Nephron (organoid): Measurements from ENCODE around the gene PRDM16.
A peak's percentile ranks its signal among the peaks of the same experiment; 100 is the strongest.

ENCODE experiments used
- H3K27ac Mint-ChIP-seq, 3 experiments: 2 replicates each; pipeline ENCODE4 v1.8.0; 2020; ENCODE audit warnings: mixed read lengths in 3 of 3, mild to moderate bottlenecking in 2 of 3, moderate library complexity in 1 of 3
- H3K27me3 Mint-ChIP-seq: 2 replicates; pipeline ENCODE4 v1.8.0; 2021; ENCODE audit warnings: low read depth, mild to moderate bottlenecking, moderate library complexity, mixed read lengths
- H3K36me3 Mint-ChIP-seq: 2 replicates; pipeline ENCODE4 v1.8.0; 2020; ENCODE audit warnings: low read depth, mixed read lengths
- H3K4me1 Mint-ChIP-seq: 2 replicates; pipeline ENCODE4 v1.8.0; 2020; ENCODE audit warnings: mixed read lengths
- H3K4me3 Mint-ChIP-seq, 3 experiments: 2 replicates each; pipeline ENCODE4 v1.8.0; 2020; ENCODE audit warnings: mild to moderate bottlenecking in 3 of 3, mixed read lengths in 3 of 3, moderate library complexity in 2 of 3
- H3K9me3 Mint-ChIP-seq: 2 replicates; pipeline ENCODE4 v1.8.0; 2020; ENCODE audit warnings: mixed read lengths
- CTCF ChIP-seq, 3 experiments: fragments of 200-600 bp; sonication (generic); IDR thresholded peaks; one replicate each; pipeline ENCODE4 v1.5.0; 2021; ENCODE audit warnings: antibody characterized with exemption in 3 of 3; ENCODE audit not compliant: unreplicated experiment in 3 of 3

The PRDM16 gene

GRCh38 chr1:3377604-3378279, 308.7 kb downstream of the PRDM16 start:
- H3K4me3 Mint-ChIP-seq = no peak overlapping the region
- no peak overlapping the region for H3K27ac Mint-ChIP-seq
- peaks cover 5% of the 10 kb centered on the region for H3K4me1 Mint-ChIP-seq
- TF ChIP-seq CTCF (IDR thresholded peaks at IDR 0.05; ENCODE audit: unreplicated experiment in 3 of 3) = no peak
- H3K36me3 Mint-ChIP-seq = no peaks in the 10 kb centered on the region
- H3K9me3 Mint-ChIP-seq = no peaks in the 10 kb centered on the region
- peaks cover 53% of the 10 kb centered on the region for H3K27me3 Mint-ChIP-seq

GRCh38 chr1:3378411-3379208, 309.6 kb downstream of the PRDM16 start:
- Mint-ChIP-seq H3K27me3 (peaks cover 53% of the 10 kb centered on the region), H3K36me3 (no peaks in the 10 kb centered on the region), H3K4me1 (peaks cover 5% of the 10 kb centered on the region), H3K27ac (no peak overlapping the region), H3K9me3 (no peaks in the 10 kb centered on the region), H3K4me3 (no peak overlapping the region)
- TF ChIP-seq CTCF (IDR thresholded peaks at IDR 0.05; ENCODE audit: unreplicated experiment in 3 of 3) = no peak

- H3K4me3 Mint-ChIP-seq = no peak overlapping the region
- H3K36me3 Mint-ChIP-seq = no peaks in the 10 kb centered on the region
- no peak for TF ChIP-seq CTCF (IDR thresholded peaks at IDR 0.05; ENCODE audit: unreplicated experiment in 3 of 3)
- H3K4me1 Mint-ChIP-seq = peaks cover 5% of the 10 kb centered on the region
- H3K27ac Mint-ChIP-seq = no peak overlapping the region
- H3K9me3 Mint-ChIP-seq = no peaks in the 10 kb centered on the region
- H3K27me3 Mint-ChIP-seq = peaks cover 54% of the 10 kb centered on the region
These were observed 310.9 kb downstream of the PRDM16 start for GRCh38 chr1:3379934-3380333.

- TF ChIP-seq CTCF (IDR thresholded peaks at IDR 0.05; ENCODE audit: unreplicated experiment in 3 of 3) = no peak
These were observed 311.5 kb downstream of the PRDM16 start for GRCh38 chr1:3380469-3380868.

GRCh38 chr1:3381901-3382300, 312.9 kb downstream of the PRDM16 start:
- Mint-ChIP-seq H3K4me3 (no peak overlapping the region), H3K27ac (no peak overlapping the region), H3K4me1 (peaks cover 5% of the 10 kb centered on the region), H3K36me3 (no peaks in the 10 kb centered on the region), H3K9me3 (no peaks in the 10 kb centered on the region), H3K27me3 (peaks cover 55% of the 10 kb centered on the region)
- no peak for TF ChIP-seq CTCF (IDR thresholded peaks at IDR 0.05; ENCODE audit: unreplicated experiment in 3 of 3)

More at GRCh38 chr1:3380469-3380868, 311.5 kb downstream of the PRDM16 start:
- Mint-ChIP-seq H3K4me1 (peaks cover 5% of the 10 kb centered on the region), H3K27ac (peak overlapping the region; percentile 38 to 72 (median 39)), H3K27me3 (peaks cover 54% of the 10 kb centered on the region), H3K36me3 (no peaks in the 10 kb centered on the region), H3K9me3 (no peaks in the 10 kb centered on the region), H3K4me3 (no peak overlapping the region)
